Gastrocnemius medialis (tissue), 4 donors: ENCODE results near the gene GABRG3. TPM values are rescaled to one million over a fixed set of nuclear protein-coding genes. Genes with fewer than 3 reads are reported as not detected.

Experiments used
- ATAC-seq, 2 donors: fragments of 150-250 bp; one replicate each; pipeline ENCODE4 v1.9.1; 2016
- DNase-seq, 2 donors: peaks; one replicate each; pipeline ENCODE4 v3.0.0-alpha.2; 2019
- H3K27ac ChIP-seq, 4 donors: fragments of 200-600 bp; sonication (generic); 1 replicate in 1 of 4; 2 replicates in 3 of 4; pipeline ENCODE4 v1.5.1; 2016 to 2018; ENCODE audit warnings: mild to moderate bottlenecking in 2 of 4, moderate library complexity in 1 of 4
- H3K27me3 ChIP-seq, 3 donors: fragments of 200-600 bp; sonication (generic) in 2 of 3; 1 replicate in 1 of 3; 2 replicates in 2 of 3; pipeline versions ENCODE4 v1.5.1 to v1.6.0; 2016 to 2019; ENCODE audit warnings: mild to moderate bottlenecking in 1 of 3, moderate library complexity in 1 of 3
- H3K36me3 ChIP-seq, 2 donors: fragments of 200-600 bp; sonication (generic) in 1 of 2; one replicate each; pipeline ENCODE4 v1.5.1; 2017 to 2018
- H3K4me1 ChIP-seq, 2 donors: fragments of 200-600 bp; sonication (generic) in 1 of 2; one replicate each; pipeline ENCODE4 v1.5.1; 2016 to 2017; ENCODE audit warnings: mild to moderate bottlenecking in 2 of 2
- H3K4me3 ChIP-seq, 4 donors: fragments of 200-600 bp; sonication (generic) in 3 of 4; 1 replicate in 1 of 4; 2 replicates in 3 of 4; pipeline ENCODE4 v1.5.1; 2016 to 2019; ENCODE audit warnings: mild to moderate bottlenecking in 2 of 4
- H3K9me3 ChIP-seq, 3 donors: fragments of 200-600 bp; sonication (generic) in 2 of 3; 1 replicate in 1 of 3; 2 replicates in 2 of 3; pipeline ENCODE4 v1.5.1; 2016 to 2019
- CTCF ChIP-seq, 5 experiments: fragments of 450-650 bp in 3 of 5; fragments of 200-600 bp in 2 of 5; sonication (generic) in 2 of 5; IDR thresholded peaks in 4 of 5; conservative IDR thresholded peaks in 1 of 5; 1 replicate in 4 of 5; 2 replicates in 1 of 5; pipeline ENCODE4 v1.5.1; 2016 to 2019; ENCODE audit warnings: antibody characterized with exemption in 5 of 5, mild to moderate bottlenecking in 3 of 5, moderate library complexity in 3 of 5
- POLR2A ChIP-seq, 2 donors: fragments of 450-650 bp; IDR thresholded peaks; one replicate each; pipeline ENCODE4 v1.6.1; 2017; ENCODE audit warnings: antibody characterized with exemption in 2 of 2, mild to moderate bottlenecking in 2 of 2, moderate library complexity in 2 of 2
- in situ Hi-C, 4 donors: fragments of 200-750 bp; cut with MboI; loops; one replicate each; pipeline versions ENCODE4 v1.15.0 to v1.8.0; 2017; ENCODE audit warnings: low sequenced_read_pairs in 4 of 4
- intact Hi-C: fragments of 100-400 bp; cut with DNase I; formaldehyde crosslinking; loops from one replicate; pipeline ENCODE4 v1.15.1; 2023; ENCODE audit warnings: low total_unique reads
- total RNA-seq, 4 donors: library from RNA; depleted of rRNA; stranded (reverse); fragments of >200 nt; gene quantifications; one replicate each; pipeline versions ENCODE4 v1.1.0 to v1.2.3, GENCODE V29; 2016

The GABRG3 gene
- total RNA-seq, 4 donors from 2014 or later = not detected

GRCh38 chr15:27254801-27255200, 283.8 kb downstream of the GABRG3 start:
- intact Hi-C loops = no loop called here
- Histone ChIP-seq H3K27ac (no peak overlapping the region), H3K4me1 (no peaks in the 10 kb centered on the region), H3K4me3 (no peak overlapping the region), H3K36me3 (no peaks in the 10 kb centered on the region), H3K27me3 (no peaks in the 10 kb centered on the region), H3K9me3 (no peaks in the 10 kb centered on the region)
- no peak for TF ChIP-seq CTCF (IDR thresholded peaks at IDR 0.05 in 4 of 5, conservative IDR thresholded peaks at IDR 0.05 in 1 of 5)
- no peak for TF ChIP-seq POLR2A (IDR thresholded peaks at IDR 0.05)
- DNase-seq (no peak), ATAC-seq (no peak)
- in situ Hi-C loops = no loop called here

- Histone ChIP-seq H3K4me3 (no peak overlapping the region), H3K36me3 (no peaks in the 10 kb centered on the region), H3K9me3 (no peaks in the 10 kb centered on the region), H3K4me1 (no peaks in the 10 kb centered on the region), H3K27me3 (no peaks in the 10 kb centered on the region), H3K27ac (no peak overlapping the region)
- intact Hi-C loops = no loop called here
- TF ChIP-seq POLR2A (IDR thresholded peaks at IDR 0.05) = no peak
- no peak for TF ChIP-seq CTCF (IDR thresholded peaks at IDR 0.05 in 4 of 5, conservative IDR thresholded peaks at IDR 0.05 in 1 of 5)
- in situ Hi-C loops = no loop called here
- DNase-seq (no peak), ATAC-seq (no peak)
These were observed 285.5 kb downstream of the GABRG3 start for GRCh38 chr15:27256446-27256845.

GRCh38 chr15:27258287-27258686, 287.3 kb downstream of the GABRG3 start:
- intact Hi-C loops (no loop called here), in situ Hi-C loops (no loop called here)
- no peaks in the 10 kb centered on the region for H3K27me3 ChIP-seq
- ATAC-seq = no peak
- no peaks in the 10 kb centered on the region for H3K4me1 ChIP-seq
- H3K4me3 ChIP-seq = no peak overlapping the region
- DNase-seq = no peak
- TF ChIP-seq CTCF (IDR thresholded peaks at IDR 0.05 in 4 of 5, conservative IDR thresholded peaks at IDR 0.05 in 1 of 5) = no peak
- TF ChIP-seq POLR2A (IDR thresholded peaks at IDR 0.05) = no peak
- no peaks in the 10 kb centered on the region for H3K9me3 ChIP-seq
- H3K36me3 ChIP-seq = no peaks in the 10 kb centered on the region
- H3K27ac ChIP-seq = no peak overlapping the region

- in situ Hi-C loops (no loop called here), intact Hi-C loops (no loop called here)
- ATAC-seq (no peak), DNase-seq (no peak)
- TF ChIP-seq CTCF (IDR thresholded peaks at IDR 0.05 in 4 of 5, conservative IDR thresholded peaks at IDR 0.05 in 1 of 5) = no peak
- TF ChIP-seq POLR2A (IDR thresholded peaks at IDR 0.05) = no peak
- H3K36me3 ChIP-seq = no peaks in the 10 kb centered on the region
- no peaks in the 10 kb centered on the region for H3K27me3 ChIP-seq
- no peak overlapping the region for H3K4me3 ChIP-seq
- H3K4me1 ChIP-seq = no peaks in the 10 kb centered on the region
- H3K27ac ChIP-seq = no peak overlapping the region
- H3K9me3 ChIP-seq = no peaks in the 10 kb centered on the region
These were observed 289.5 kb downstream of the GABRG3 start for GRCh38 chr15:27260523-27260922.

GRCh38 chr15:27268923-27269322, 297.9 kb downstream of the GABRG3 start:
- Histone ChIP-seq H3K4me1 (no peaks in the 10 kb centered on the region), H3K27me3 (no peaks in the 10 kb centered on the region), H3K4me3 (no peak overlapping the region), H3K9me3 (no peaks in the 10 kb centered on the region), H3K36me3 (no peaks in the 10 kb centered on the region), H3K27ac (no peak overlapping the region)
- no peak for ATAC-seq
- no peak for DNase-seq
- intact Hi-C loops (no loop called here), in situ Hi-C loops (no loop called here)
- TF ChIP-seq POLR2A (IDR thresholded peaks at IDR 0.05) (no peak), CTCF (IDR thresholded peaks at IDR 0.05 in 4 of 5, conservative IDR thresholded peaks at IDR 0.05 in 1 of 5) (no peak)
